ENCODE results near the gene KCNJ16.
"Not testable (repeated sequence)": the region's sequence is repeated elsewhere in the genome, so short reads cannot be mapped to it uniquely, and the experiment has no call there.

The KCNJ16 gene

DNA sequence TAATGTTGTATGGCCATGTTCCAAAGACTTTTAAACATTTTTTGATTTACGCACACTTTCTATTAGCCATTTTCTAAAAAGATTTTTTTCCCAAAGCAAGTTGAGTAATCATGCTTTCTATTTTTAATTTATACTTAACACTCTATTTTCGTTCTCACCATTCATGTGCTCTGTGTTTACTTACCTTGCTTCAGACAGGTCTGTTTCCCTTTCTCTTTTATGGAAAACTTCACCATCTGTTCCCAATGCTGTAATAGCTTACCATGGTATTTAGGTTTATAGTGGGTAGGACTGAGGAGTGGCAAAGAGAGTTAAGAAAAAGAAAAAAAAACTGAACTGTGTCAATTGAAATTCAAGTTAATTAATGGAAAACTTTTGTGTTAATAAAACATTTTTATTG is 37.5 kb upstream of the KCNJ16 start:
- TF ChIP-seq, protein P1, sequence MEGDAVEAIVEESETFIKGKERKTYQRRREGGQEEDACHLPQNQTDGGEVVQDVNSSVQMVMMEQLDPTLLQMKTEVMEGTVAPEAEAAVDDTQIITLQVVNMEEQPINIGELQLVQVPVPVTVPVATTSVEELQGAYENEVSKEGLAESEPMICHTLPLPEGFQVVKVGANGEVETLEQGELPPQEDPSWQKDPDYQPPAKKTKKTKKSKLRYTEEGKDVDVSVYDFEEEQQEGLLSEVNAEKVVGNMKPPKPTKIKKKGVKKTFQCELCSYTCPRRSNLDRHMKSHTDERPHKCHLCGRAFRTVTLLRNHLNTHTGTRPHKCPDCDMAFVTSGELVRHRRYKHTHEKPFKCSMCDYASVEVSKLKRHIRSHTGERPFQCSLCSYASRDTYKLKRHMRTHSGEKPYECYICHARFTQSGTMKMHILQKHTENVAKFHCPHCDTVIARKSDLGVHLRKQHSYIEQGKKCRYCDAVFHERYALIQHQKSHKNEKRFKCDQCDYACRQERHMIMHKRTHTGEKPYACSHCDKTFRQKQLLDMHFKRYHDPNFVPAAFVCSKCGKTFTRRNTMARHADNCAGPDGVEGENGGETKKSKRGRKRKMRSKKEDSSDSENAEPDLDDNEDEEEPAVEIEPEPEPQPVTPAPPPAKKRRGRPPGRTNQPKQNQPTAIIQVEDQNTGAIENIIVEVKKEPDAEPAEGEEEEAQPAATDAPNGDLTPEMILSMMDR (conservative IDR thresholded peaks at IDR 0.05; ENCODE audit: low read length) = no peak
- H3K4me3 ChIP-seq (ENCODE audit: low read length) = no peak overlapping the region
- DNase-seq (ENCODE audit: low read depth) = no peak

DNA sequence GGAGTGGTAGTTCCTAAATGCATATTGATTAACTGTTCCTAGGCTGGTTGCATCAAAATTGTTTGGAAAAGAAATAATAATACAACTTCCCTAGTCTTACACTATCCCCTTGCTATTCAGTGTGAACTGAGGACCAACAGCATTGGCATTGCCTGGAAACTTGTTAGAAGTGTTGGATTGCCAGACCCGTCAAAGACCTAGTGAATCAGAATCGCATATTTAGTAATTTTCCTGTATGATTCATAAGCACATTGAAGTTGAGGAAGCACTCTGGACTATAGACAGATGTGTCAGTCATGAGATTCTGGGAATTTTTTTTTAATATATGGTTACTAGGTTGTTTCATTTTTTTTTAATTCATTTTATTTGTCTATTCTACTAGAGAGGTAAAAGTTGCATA is 34.7 kb upstream of the KCNJ16 start:
- no peak overlapping the region for H3K4me3 ChIP-seq (ENCODE audit: low read length)
- DNase-seq (ENCODE audit: low read depth) = no peak
- TF ChIP-seq, protein P1 (conservative IDR thresholded peaks at IDR 0.05; ENCODE audit: low read length) = no peak

DNA sequence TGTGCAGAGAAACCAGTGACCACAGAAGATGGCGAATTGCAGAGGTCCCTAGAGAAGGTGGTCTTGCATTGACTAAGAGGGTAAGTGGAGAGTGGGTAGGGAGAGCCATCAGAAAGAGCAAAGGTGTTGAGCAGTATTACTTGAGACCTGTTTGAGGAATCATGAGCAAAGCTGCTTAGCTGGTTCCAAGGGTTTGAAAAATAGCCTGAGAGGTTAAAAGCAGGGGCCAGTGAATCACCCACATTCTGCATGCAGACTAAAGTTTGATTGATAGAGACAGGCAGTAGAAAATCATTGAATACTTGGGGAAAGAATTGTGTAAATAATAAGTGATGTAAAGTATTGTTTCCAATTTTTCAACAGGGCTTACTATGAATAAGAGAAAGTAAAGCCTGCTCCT is 34.0 kb upstream of the KCNJ16 start:
- no peak for DNase-seq (ENCODE audit: low read depth)
- TF ChIP-seq, protein P1 (conservative IDR thresholded peaks at IDR 0.05; ENCODE audit: low read length) = no peak

DNA sequence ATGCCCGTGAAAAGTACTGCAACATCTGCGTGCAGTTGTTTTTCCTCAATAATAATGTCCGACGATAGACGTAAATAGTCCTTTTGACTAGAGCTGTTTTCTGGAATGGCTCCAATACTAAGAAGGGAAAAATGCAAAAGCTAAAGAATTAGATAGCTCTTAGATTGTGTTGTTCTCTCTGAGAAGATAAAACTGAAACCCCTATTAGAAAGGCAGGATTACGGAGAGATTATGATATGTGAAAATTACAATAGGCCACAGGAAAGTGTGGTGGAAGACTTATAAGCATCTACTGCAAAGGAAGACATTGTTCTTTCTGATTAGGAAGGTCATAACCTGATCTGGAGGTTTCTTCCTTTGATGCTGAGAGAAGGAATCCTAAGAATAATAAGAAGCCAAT is 33.5 kb upstream of the KCNJ16 start:
- no peak for DNase-seq (ENCODE audit: low read depth)
- no peak overlapping the region for H3K4me3 ChIP-seq (ENCODE audit: low read length)
- TF ChIP-seq, protein P1 (conservative IDR thresholded peaks at IDR 0.05; ENCODE audit: low read length) = no peak

More for the DNA sequence above, 34.0 kb upstream of the KCNJ16 start:
- H3K4me3 ChIP-seq (ENCODE audit: low read length) = no peak overlapping the region

DNA sequence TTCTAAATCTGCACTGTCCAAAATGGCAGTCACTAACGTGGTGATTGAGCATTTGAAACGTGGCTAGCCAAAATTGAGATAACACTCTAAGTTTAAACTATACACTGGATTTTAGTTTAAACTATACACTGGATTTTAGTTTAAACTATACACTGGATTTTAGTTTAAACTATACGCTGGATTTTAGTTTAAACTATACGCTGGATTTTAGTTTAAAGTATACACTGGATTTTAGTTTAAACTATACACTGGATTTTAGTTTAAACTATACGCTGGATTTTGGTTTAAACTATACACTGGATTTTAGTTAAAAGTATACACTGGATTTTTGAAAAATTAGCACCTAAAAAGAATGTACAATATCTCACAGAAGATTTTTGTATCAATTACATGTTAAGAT is 29.2 kb upstream of the KCNJ16 start:
- not testable (repeated sequence) for DNase-seq (ENCODE audit: low read depth)

DNA sequence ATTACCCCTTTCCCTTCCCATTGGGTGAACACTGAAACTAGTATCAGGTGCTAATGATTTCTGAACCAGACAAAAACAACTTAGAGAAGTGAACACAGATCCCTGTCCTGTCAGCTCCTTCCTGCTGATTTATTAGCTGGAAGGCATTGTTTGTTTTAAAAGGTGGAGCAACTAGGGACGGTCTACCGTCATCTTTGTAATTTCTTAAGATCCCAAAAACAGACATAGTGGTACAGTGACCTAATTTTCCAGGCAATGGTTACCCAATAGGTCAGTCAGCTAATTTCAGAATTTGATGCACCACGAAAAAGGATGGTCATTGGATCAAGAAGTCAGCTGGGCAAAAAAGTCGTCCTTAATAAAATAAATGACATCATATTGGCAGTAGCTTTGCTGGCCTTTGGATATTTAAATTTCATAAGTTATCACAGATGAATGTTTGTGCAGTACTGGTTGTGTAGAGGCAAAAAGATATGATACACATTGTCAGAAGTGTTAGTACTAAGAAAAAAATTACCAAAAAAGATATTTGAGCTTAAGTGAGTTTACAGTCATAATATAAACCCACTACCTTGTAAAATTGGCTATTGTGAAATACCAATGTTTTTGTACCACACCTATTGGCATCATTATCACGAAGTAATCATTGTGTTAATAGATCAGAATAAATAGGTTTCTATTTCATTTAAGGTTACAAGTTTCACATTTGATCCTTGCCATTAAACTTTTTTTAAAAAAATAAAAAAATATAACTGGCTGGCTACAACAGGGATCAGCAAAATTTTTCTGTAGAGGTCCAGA is 27.2 kb upstream of the KCNJ16 start:
- DNase-seq (ENCODE audit: low read depth) = peak; percentile 18
- TF ChIP-seq, protein P1 (conservative IDR thresholded peaks at IDR 0.05; ENCODE audit: low read length) = no peak

More for the DNA sequence above, 29.2 kb upstream of the KCNJ16 start:
- not testable (repeated sequence) for H3K4me3 ChIP-seq (ENCODE audit: low read length)

DNA sequence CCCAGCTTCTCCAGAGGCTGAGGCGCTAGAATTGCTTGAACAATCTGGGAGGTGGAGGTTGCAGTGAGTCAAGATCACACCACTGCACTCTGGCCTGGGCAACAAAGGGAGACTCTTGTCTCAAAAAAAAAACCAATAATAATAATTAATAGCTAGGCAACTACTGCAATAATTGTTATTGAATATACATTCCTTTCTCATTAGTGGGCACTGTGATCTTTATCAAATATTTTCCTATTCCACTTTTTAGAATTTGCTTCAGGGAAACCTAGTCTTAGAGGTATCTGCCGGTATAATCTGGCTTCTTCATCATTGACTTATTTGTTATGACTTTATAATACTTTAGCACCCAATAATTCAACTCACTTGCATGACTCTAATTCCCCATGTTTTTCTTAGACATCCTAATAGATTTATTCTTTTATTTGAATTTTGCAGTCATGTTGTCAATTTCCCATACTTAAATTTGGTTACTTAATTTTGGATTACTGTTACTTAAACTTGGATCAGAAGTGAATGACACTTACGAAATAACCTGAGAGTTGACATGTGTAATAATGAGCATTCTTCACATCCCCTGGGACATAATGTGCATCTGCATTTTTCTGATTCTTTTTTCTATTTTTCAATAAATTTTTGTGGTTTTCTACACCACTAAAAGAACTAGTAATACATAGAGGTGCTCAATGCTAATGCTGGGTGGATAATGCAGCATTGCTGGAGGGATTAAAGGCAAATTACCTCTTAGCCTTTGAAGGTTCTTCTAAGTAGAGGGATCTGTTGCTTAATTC is 25.0 kb upstream of the KCNJ16 start:
- TF ChIP-seq, protein P1 (conservative IDR thresholded peaks at IDR 0.05; ENCODE audit: low read length) = no peak
- H3K4me3 ChIP-seq (ENCODE audit: low read length) = no peak overlapping the region
- peak; percentile 78 for DNase-seq (ENCODE audit: low read depth)

More for the DNA sequence above, 27.2 kb upstream of the KCNJ16 start:
- no peak overlapping the region for H3K4me3 ChIP-seq (ENCODE audit: low read length)
